KG1 (cell line): ENCODE measurements around the gene SBF2.
A peak's percentile ranks its signal among the peaks of the same experiment; 100 is the strongest.
"Not testable (repeated sequence)": the region's sequence is repeated elsewhere in the genome, so short reads cannot be mapped to it uniquely, and the experiment has no call there.

Experiments
- DNase-seq: peaks from one replicate; lab custom pipeline; 2025; lab: John Stamatoyannopoulos, UW

The SBF2 gene

GRCh38 chr11:10012068-10012467 lies 282.0 kb downstream of the SBF2 start:
- DNase-seq, result no peak

- no peak for DNase-seq
Observed at GRCh38 chr11:10005955-10006525, 288.0 kb downstream of the SBF2 start.

GRCh38 chr11:10004526-10005113 lies 289.4 kb downstream of the SBF2 start:
- no peak for DNase-seq

GRCh38 chr11:10002221-10002620 lies 291.8 kb downstream of the SBF2 start:
- DNase-seq, result no peak

DNA sequence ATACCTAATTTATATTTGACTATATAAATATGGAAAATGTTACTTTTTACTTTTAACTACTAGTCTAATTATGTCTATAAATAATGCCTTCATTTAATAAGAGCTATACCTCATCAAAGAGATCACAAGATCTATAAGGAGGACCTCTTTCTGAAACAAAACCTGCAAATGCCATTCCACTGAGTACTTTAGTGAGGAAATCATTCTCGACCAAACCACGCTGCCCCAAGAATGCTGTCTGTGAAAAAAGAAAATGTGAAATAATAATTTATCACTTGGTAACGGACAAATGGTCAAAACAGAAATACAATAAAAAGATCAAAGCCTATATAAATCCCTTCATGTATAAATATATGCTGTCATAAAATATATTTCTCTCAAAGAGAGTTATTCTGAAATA lies 301.7 kb downstream of the SBF2 start:
- DNase-seq, result no peak

DNA sequence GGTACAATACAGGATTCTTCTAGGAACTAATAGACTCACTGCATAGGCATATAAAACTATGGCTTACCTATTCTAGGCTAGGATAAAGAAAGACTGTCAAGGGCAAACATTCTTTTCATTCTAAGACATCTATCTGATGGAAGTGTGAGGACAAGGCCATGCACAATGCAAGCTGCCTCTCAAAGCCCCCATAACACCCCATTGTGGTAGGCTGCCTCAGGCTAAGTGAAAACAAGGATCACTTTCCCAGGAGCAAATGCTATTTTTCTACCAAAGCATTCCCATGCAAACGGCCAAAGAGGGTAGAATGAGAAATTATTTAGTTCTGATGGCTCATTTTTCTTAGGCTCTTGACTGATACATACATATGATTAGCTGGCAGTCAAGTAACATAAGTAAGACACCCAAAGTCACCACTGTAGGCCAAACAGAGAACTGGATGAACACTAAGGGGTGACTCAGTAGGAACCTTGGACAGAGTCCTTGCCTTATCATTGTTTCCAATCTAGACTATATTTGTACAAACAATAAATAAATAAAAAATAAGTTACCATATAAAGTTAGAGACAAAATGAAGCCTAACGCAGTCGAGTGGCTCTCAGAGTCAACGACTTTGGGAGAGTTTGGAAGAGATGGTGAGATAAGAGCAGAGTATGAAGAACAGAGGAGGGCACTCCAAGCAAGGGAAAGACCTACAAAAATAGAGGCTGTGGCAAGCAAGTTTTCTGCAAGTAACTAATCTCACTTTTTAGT lies 303.6 kb downstream of the SBF2 start:
- DNase-seq, result no peak

DNA sequence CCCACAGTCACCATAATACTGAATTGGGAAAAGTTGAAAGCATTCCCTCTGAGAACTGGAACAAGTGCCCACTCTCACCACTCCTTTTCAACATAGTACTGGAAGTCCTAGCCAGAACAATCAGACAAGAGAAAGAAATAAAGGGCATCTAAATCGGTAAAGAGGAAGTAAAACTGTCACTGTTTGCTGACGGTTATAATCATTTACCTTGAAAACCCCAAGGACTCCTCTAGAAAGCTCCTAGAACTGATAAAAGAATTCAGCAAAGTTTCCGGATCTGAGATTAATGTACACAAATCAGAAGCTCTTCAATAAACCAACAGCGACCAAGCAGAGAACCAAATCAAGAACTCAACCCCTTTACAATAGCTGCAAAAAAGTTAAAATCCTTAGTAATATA lies 306.7 kb downstream of the SBF2 start:
- not testable (repeated sequence) for DNase-seq

GRCh38 chr11:9982796-9983579 lies 311.0 kb downstream of the SBF2 start:
- no peak for DNase-seq

- DNase-seq, result no peak
Observed at GRCh38 chr11:9982127-9982795, 311.8 kb downstream of the SBF2 start.

DNA sequence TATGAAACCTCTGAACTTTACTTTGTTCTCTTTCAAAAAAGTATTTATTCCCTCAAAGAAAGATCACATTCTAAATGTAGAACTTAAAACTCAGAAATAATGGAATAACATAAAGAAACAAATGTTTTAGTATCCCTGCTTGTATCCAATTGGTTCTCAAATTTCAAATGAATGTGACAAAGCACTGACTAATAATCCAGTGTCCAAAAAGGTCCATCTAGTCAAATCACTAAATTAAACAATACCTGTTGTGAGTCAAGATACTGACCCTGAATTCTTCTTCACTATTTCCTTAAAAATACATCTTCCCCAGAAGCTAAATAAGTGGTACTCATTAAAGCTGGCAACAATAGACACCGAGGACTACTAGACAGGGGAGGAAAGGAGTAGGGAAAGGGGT lies 313.1 kb downstream of the SBF2 start:
- DNase-seq, result no peak

- DNase-seq, result no peak
Observed at GRCh38 chr11:9977554-9977953, 316.5 kb downstream of the SBF2 start.

GRCh38 chr11:9974375-9974774 lies 319.6 kb downstream of the SBF2 start:
- no peak for DNase-seq

GRCh38 chr11:9973921-9974320 lies 320.1 kb downstream of the SBF2 start:
- no peak for DNase-seq

DNA sequence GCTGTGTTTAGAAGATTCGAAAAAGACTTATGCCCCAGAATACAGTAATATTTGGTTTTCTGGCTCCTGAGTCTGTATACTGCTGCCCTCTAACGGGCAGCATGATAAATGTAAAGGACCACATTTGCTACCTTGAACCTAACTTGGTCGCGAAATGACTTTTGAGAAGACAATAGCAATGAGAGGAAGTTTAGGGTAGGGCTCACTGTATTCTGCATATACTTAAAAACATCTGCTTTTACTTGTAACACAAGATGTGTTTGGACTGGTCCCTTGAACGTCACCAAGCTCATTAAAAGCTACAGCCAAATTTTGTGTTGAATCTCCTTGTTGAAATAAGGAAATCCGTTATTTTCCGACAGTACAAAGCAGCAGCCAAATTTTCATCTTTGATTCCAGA lies 321.0 kb downstream of the SBF2 start:
- peak; percentile 25 for DNase-seq

GRCh38 chr11:9971894-9972293 lies 322.1 kb downstream of the SBF2 start:
- no peak for DNase-seq

DNA sequence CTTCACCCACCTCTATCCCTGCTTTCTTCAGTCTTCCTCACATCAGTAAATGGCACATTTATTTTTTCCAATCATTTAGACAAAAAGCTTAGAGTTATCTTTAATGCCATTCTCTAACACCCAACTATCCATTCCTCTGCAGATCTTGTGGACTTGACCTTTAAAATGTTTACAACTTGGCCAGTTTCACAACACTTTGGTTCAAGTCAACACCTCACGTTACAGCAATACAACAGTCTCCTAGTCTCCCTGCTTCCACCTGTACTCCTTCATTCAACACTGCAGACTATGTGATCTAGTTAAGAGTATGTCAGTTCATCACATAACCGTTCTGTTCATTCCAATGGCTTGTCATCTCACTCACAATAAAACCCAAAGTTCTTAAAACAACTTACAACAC lies 325.0 kb downstream of the SBF2 start:
- DNase-seq, result no peak

DNA sequence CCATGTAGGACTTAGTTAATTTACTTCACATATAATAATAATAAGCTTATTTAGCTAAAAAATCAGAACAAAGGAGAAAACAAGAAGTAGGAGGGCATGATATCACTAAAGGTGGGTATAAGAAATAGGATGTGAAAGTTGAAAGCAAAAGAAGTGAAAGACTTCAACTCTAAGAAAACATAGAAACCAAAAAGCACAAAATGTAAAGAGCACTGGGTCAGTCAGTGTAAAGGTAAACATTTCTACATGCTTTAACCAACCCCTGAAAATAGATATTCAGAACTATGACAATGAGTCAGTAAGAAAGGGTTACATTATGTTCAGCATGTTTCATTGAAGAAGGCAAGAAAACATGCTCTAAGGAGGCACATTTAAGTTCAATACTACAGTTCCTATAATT lies 331.3 kb downstream of the SBF2 start:
- no peak for DNase-seq

- no peak for DNase-seq
Observed at GRCh38 chr11:9957072-9957471, 336.9 kb downstream of the SBF2 start.

GRCh38 chr11:9956483-9956882 lies 337.5 kb downstream of the SBF2 start:
- DNase-seq, result no peak

DNA sequence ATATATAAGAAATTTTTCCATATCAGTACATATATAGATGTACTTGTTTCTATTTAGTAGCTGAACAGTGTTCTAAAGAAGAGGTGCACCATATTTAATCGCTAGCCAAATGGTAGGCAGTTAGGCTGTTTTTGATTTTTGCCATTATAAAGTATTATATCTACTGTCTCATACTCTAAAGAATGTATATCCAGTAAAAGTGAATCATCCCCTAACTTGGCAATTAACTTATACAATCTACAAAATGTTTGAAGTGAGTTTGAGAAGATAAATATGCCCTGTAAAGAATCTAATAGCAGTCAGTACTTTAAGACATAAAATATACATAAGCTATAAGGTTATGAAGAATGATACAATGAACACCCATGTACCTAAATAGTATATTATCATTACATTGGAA lies 338.6 kb downstream of the SBF2 start:
- no peak for DNase-seq

DNA sequence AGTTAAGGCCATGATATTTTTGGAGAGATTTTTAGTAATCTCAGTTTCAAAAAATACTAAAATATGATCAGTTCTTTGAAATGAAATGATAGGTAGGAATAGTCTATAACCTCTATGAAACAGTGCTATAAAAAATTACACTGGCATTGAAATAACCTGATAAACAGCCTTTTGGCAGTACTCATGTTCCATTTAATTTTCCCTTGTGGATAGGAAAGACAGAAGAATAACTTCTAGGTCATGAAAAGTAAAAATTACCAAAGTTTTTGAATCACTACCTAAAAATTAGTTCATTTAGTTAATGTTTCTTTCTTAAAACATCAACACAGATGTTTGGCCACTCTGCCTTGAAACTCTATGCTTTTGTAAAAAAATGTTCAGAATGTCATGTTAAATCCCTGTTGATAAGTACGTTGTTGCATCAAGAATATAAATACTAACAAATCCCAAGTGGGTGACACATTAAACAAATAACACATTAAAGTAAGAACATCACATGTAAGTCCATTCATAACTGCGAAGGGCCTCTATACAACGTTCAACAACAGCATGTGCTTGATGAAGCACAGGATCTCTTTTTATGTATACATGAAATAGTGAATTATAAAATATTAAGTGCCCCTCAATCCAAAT lies 339.9 kb downstream of the SBF2 start:
- no peak for DNase-seq
